HepG2 (cell line): Measurements from ENCODE around the gene GLO1. TPM values are rescaled to one million over a fixed set of nuclear protein-coding genes. Genes with fewer than 3 reads are reported as not detected.
A peak's percentile ranks its signal among the peaks of the same experiment; 100 is the strongest.

Experiments
- CHD2 ChIP-seq: IDR thresholded peaks from 2 replicates; pipeline ENCODE4 v1.6.1; 2011; ENCODE audit warnings: low read depth, low read length, improper control_type of control experiment
- HOXD1 ChIP-seq: sonication (generic); formaldehyde crosslinking; IDR thresholded peaks from 2 replicates; pipeline ENCODE4 v1.5.0; 2020; ENCODE audit warnings: missing genetic modification reagents
- JDP2 ChIP-seq: sonication (generic); formaldehyde crosslinking; IDR thresholded peaks from 2 replicates; pipeline ENCODE4 v1.8.1; 2022; ENCODE audit warnings: missing genetic modification reagents, borderline replicate concordance
- KLF12 ChIP-seq: sonication (generic); formaldehyde crosslinking; IDR thresholded peaks from 2 replicates; pipeline ENCODE4 v1.4.0; 2020; ENCODE audit warnings: missing genetic modification reagents, borderline replicate concordance
- MAFF ChIP-seq: IDR thresholded peaks from 2 replicates; pipeline ENCODE4 v1.6.1; 2011; ENCODE audit warnings: low read depth, low read length, improper control_type of control experiment
- SRF ChIP-seq: IDR thresholded peaks from 2 replicates; pipeline ENCODE4 v1.6.1; 2011; ENCODE audit warnings: mild to moderate bottlenecking, low read depth, low read length, moderate library complexity
- TOPORS ChIP-seq: sonication (generic); formaldehyde crosslinking; IDR thresholded peaks from 2 replicates; pipeline ENCODE4 v1.8.0; 2023; ENCODE audit warnings: mild to moderate bottlenecking, missing genetic modification reagents
- ZNF224 ChIP-seq: sonication (generic); formaldehyde crosslinking; IDR thresholded peaks from 2 replicates; pipeline ENCODE4 v1.5.0; 2020; ENCODE audit warnings: mild to moderate bottlenecking, missing genetic modification reagents
- ZNF232 ChIP-seq: sonication (generic); formaldehyde crosslinking; IDR thresholded peaks from 2 replicates; pipeline ENCODE4 v1.4.0; 2020; ENCODE audit warnings: missing genetic modification reagents, borderline replicate concordance
- ZNF367 ChIP-seq: sonication (generic); formaldehyde crosslinking; IDR thresholded peaks from 2 replicates; pipeline ENCODE4 v1.4.0; 2020; ENCODE audit warnings: missing genetic modification reagents, borderline replicate concordance
- ZNF598 ChIP-seq: sonication (generic); formaldehyde crosslinking; IDR thresholded peaks from 2 replicates; pipeline ENCODE4 v1.5.1; 2020; ENCODE audit warnings: mild to moderate bottlenecking, missing genetic modification reagents, borderline replicate concordance
- ZNF644 ChIP-seq: IDR thresholded peaks from 2 replicates; pipeline ENCODE4 v1.6.1; 2016; ENCODE audit warnings: low read depth
- ZNF772 ChIP-seq: sonication (generic); formaldehyde crosslinking; IDR thresholded peaks from 2 replicates; pipeline ENCODE4 v1.5.0; 2020; ENCODE audit warnings: mild to moderate bottlenecking, missing genetic modification reagents
- ZSCAN31 ChIP-seq: sonication (generic); formaldehyde crosslinking; IDR thresholded peaks from 2 replicates; pipeline ENCODE4 v1.5.0; 2020; ENCODE audit warnings: low read depth, mild to moderate bottlenecking, missing genetic modification reagents
- polyA plus RNA-seq, 8 experiments: library from polyadenylated mRNA; depleted of rRNA in 3 of 8; stranded (reverse) in 7 of 8; unstranded in 1 of 8; fragments of >200 nt; fragmentation: Illumina TruSeq in 4 of 8; extraction: Trizol in 4 of 8; gene quantifications; 2 replicates each; pipeline versions ENCODE4 v1.2.1 to v1.2.3, GENCODE V29; 2011 to 2016; ENCODE audit warnings: low read depth in 4 of 8, missing spikeins in 1 of 8, mixed read lengths in 1 of 8; ENCODE audit not compliant: insufficient read depth in 1 of 8
- total RNA-seq, 5 experiments: library from RNA; depleted of rRNA; stranded (reverse); fragments of >200 nt; fragmentation: Illumina TruSeq; extraction: Trizol; gene quantifications; 2 replicates each; pipeline ENCODE4 v1.2.3, GENCODE V29; 2016; ENCODE audit warnings: low read depth in 1 of 5
- TF ChIP-seq, protein P1 (sequence below): sonication (generic); formaldehyde crosslinking; IDR thresholded peaks from 2 replicates; pipeline ENCODE4 v1.8.1; 2023; ENCODE audit warnings: missing genetic modification reagents, mild to moderate bottlenecking, borderline replicate concordance
- TF ChIP-seq, protein P2 (sequence below): sonication (generic); formaldehyde crosslinking; conservative IDR thresholded peaks from 2 replicates; pipeline ENCODE4 v1.4.0; 2020; ENCODE audit warnings: missing genetic modification reagents
- TF ChIP-seq, protein P3 (sequence below): sonication (generic); formaldehyde crosslinking; IDR thresholded peaks from 2 replicates; pipeline ENCODE4 v1.4.0; 2020; ENCODE audit warnings: missing genetic modification reagents, borderline replicate concordance
- TF ChIP-seq, protein P4 (sequence below): sonication (generic); formaldehyde crosslinking; IDR thresholded peaks from 2 replicates; pipeline ENCODE4 v1.4.0; 2020; ENCODE audit warnings: low read depth, missing genetic modification reagents

The GLO1 gene
- total and polyA plus RNA-seq, 2 of the 13 experiments (the other 11 are each of a cell fraction or from before 2014, with no cell fraction given) = 77.1 to 177 TPM

DNA sequence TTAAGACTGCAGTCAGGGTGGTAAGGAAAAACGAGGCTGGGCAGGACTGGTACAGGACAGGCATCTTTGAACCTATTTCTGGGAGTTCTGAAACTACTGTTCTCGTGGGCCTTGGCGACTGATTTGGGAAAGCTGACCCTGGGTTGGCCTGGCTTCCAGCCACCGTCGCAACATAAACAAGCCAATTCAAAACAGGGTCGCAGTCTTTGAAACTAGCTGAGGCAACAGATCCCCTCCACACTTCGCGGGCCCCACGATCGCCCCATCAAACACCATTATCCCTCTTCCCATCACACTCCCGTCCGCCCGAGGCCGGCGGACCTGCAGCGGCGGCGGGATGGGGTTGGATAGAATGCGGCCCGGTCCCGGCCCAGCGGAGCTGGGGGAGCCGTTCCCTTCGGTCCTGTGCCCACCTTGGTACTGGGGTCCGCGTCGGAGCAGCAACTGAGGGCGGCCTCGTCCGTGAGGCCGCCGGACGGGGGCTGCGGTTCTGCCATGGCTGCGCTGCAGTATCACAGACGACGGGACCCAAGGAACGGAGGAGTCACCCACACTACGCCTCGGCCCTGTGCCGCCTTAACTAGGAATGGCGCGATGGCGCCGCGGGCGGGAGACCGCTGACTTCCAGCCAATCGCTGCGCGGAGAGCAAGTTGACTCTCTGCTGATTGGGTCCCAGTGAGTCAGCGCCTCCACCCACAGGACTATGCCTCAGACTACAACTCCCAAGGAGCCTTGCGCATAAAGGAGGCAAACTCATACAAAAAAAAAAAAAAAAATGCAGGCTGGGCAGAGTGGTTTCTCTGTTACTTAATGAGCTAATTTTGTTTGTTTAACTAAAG, at the start of gene GLO1 (continued):
- TF ChIP-seq SRF (0 out of 2 replicates have a peak, but pooled peaks have one; percentile 21), CHD2 (peak; percentile 54; the same call in 1 of the 2 replicates), ZNF644 (CRISPR knock-in tag) (no peak), ZSCAN31 (CRISPR knock-in tag) (peak; percentile 78), HOXD1 (0 out of 2 replicates have a peak, but pooled peaks have one; percentile 18), ZNF598 (CRISPR knock-in tag) (peak; percentile 84; the same call in 1 of the 2 replicates), ZNF772 (peak; percentile 55; the same call in 1 of the 2 replicates), ZNF367 (CRISPR knock-in tag) (no peak; the same call in 1 of the 2 replicates), KLF12 (CRISPR knock-in tag) (peak; percentile 77; the same call in 1 of the 2 replicates), ZNF232 (CRISPR knock-in tag) (peak; percentile 56), MAFF (no peak), TOPORS (CRISPR knock-in tag) (0 out of 2 replicates have a peak, but pooled peaks have one; percentile 60), ZNF224 (peak; percentile 92), JDP2 (no peak)
- TF ChIP-seq, protein P1, sequence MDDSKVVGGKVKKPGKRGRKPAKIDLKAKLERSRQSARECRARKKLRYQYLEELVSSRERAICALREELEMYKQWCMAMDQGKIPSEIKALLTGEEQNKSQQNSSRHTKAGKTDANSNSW = no peak
- TF ChIP-seq, protein P2, sequence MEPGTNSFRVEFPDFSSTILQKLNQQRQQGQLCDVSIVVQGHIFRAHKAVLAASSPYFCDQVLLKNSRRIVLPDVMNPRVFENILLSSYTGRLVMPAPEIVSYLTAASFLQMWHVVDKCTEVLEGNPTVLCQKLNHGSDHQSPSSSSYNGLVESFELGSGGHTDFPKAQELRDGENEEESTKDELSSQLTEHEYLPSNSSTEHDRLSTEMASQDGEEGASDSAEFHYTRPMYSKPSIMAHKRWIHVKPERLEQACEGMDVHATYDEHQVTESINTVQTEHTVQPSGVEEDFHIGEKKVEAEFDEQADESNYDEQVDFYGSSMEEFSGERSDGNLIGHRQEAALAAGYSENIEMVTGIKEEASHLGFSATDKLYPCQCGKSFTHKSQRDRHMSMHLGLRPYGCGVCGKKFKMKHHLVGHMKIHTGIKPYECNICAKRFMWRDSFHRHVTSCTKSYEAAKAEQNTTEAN (CRISPR knock-in tag) = 0 out of 2 replicates have a peak, but pooled peaks have one; percentile 26
- TF ChIP-seq, protein P3, sequence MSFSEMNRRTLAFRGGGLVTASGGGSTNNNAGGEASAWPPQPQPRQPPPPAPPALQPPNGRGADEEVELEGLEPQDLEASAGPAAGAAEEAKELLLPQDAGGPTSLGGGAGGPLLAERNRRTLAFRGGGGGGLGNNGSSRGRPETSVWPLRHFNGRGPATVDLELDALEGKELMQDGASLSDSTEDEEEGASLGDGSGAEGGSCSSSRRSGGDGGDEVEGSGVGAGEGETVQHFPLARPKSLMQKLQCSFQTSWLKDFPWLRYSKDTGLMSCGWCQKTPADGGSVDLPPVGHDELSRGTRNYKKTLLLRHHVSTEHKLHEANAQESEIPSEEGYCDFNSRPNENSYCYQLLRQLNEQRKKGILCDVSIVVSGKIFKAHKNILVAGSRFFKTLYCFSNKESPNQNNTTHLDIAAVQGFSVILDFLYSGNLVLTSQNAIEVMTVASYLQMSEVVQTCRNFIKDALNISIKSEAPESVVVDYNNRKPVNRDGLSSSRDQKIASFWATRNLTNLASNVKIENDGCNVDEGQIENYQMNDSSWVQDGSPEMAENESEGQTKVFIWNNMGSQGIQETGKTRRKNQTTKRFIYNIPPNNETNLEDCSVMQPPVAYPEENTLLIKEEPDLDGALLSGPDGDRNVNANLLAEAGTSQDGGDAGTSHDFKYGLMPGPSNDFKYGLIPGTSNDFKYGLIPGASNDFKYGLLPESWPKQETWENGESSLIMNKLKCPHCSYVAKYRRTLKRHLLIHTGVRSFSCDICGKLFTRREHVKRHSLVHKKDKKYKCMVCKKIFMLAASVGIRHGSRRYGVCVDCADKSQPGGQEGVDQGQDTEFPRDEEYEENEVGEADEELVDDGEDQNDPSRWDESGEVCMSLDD = 0 out of 2 replicates have a peak, but pooled peaks have one; percentile 19
- TF ChIP-seq, protein P4, sequence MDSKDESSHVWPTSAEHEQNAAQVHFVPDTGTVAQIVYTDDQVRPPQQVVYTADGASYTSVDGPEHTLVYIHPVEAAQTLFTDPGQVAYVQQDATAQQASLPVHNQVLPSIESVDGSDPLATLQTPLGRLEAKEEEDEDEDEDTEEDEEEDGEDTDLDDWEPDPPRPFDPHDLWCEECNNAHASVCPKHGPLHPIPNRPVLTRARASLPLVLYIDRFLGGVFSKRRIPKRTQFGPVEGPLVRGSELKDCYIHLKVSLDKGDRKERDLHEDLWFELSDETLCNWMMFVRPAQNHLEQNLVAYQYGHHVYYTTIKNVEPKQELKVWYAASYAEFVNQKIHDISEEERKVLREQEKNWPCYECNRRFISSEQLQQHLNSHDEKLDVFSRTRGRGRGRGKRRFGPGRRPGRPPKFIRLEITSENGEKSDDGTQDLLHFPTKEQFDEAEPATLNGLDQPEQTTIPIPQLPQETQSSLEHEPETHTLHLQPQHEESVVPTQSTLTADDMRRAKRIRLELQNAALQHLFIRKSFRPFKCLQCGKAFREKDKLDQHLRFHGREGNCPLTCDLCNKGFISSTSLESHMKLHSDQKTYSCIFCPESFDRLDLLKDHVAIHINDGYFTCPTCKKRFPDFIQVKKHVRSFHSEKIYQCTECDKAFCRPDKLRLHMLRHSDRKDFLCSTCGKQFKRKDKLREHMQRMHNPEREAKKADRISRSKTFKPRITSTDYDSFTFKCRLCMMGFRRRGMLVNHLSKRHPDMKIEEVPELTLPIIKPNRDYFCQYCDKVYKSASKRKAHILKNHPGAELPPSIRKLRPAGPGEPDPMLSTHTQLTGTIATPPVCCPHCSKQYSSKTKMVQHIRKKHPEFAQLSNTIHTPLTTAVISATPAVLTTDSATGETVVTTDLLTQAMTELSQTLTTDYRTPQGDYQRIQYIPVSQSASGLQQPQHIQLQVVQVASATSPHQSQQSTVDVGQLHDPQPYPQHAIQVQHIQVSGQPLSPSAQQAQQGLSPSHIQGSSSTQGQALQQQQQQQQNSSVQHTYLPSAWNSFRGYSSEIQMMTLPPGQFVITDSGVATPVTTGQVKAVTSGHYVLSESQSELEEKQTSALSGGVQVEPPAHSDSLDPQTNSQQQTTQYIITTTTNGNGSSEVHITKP (CRISPR knock-in tag) = no peak
